Fibroblast of villous mesenchyme (primary cell): ENCODE data around the gene ST6GAL1. TPM values are rescaled to one million over a fixed set of nuclear protein-coding genes. Genes with fewer than 3 reads are reported as not detected.

Source experiments
- DNase-seq: peaks from one replicate; pipeline ENCODE4 v3.0.0-alpha.2; 2010; ENCODE audit warnings: low read depth
- H3K4me3 ChIP-seq: 2 replicates; pipeline ENCODE4 v1.5.1; 2011; ENCODE audit warnings: low read depth, mild to moderate bottlenecking, low read length
- CTCF ChIP-seq: IDR thresholded peaks from 2 replicates; pipeline ENCODE4 v1.5.1; 2012; ENCODE audit warnings: low read depth, mild to moderate bottlenecking, low read length; ENCODE audit not compliant: insufficient read depth
- total RNA-seq: library from RNA; depleted of rRNA; stranded (reverse); fragments of >200 nt; gene quantifications from 2 replicates; pipeline ENCODE4 v1.2.3, GENCODE V29; 2012

ST6GAL1 gene
- total RNA-seq, 1 donor, result 1.3 TPM

DNA sequence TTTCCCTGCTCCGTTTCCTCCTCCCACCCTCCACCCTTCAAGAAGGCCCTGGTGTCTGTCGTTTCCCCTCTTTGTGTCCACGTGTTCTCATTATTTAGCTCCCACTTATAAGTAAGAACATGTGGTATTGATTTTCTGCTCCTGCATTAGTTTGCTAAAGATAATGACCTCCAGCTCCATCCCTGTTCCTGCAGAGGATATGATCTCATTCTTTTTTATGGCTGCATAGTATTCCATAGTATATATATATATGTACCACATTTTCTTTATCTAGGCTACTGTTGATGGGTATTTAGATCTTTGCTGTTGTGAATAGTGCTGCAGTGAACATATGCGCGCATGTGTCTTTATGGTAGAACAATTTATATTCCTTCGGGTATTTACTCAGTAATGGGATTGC is 4.8 kb downstream of the ST6GAL1 start:
- DNase-seq, result no peak
- no peak overlapping the region for H3K4me3 ChIP-seq
- no peak for TF ChIP-seq CTCF

GRCh38 chr3:186937017-186937875 is 6.9 kb downstream of the ST6GAL1 start:
- no peak for TF ChIP-seq CTCF
- no peak overlapping the region for H3K4me3 ChIP-seq
- no peak for DNase-seq

DNA sequence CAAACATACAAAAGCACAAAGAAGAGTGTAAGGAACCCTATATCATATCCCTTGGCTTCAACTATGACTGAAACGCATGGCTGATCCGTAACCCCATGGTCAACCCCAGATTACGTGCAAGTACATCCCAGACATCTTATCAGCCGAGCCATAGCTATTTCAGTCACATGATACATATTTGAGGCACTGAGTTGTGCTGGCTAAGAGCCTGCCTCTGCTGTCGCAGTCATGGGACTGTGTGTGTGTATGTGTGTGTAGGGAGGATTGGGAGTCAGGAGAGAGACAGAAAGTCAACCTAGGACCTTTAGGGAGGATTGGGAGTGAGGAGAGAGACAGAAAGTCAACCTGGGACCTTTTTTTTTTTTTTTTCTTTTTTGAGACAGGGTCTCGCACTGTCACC is 8.4 kb downstream of the ST6GAL1 start:
- TF ChIP-seq CTCF, result no peak
- no peak overlapping the region for H3K4me3 ChIP-seq
- DNase-seq, result peak; percentile 34

DNA sequence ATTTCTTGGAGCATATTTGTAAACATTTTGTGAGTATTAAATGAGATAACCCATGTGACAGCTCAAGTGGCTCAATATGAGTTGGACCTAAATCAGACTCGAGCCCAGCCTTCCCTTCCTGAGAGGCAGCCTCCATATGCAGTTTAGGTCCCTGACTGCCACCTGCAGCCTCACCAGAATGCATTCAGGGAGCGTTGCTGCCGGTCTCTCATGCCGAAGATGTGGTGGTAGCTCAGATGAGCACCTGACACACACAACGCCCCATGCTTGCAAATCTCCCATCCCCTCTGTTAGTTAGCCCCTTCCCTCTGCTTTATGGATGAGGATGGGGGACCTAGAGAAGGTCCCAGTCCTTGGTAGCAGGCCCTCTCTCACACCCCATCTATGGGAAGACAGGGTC is 9.2 kb downstream of the ST6GAL1 start:
- DNase-seq, result no peak
- no peak overlapping the region for H3K4me3 ChIP-seq
- no peak for TF ChIP-seq CTCF

- no peak overlapping the region for H3K4me3 ChIP-seq
- no peak for DNase-seq
- no peak for TF ChIP-seq CTCF
Observed at GRCh38 chr3:186940967-186941366, 10.6 kb downstream of the ST6GAL1 start.

DNA sequence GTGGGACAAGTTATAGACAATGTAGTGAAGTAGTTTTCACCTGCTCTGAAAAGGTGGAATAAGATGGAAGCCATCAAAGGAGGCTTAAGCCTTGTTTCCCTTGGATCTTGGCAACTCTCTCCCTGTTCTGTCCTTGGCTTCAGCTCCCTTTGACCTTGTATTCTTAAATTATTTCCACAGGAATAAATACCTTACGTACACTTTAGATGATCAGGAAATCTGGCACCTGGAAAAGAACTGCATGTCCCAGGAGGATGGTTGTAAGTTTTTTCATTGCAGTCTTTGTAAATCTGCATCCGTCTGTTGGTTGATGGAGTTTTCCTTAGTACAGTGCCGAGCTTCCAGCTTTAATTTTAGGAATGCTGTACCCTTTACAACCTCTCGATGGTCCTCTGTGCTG is 11.8 kb downstream of the ST6GAL1 start:
- H3K4me3 ChIP-seq, result no peak overlapping the region
- no peak for DNase-seq
- no peak for TF ChIP-seq CTCF

- DNase-seq, result no peak
- TF ChIP-seq CTCF, result no peak
- no peak overlapping the region for H3K4me3 ChIP-seq
Observed at GRCh38 chr3:186945255-186945823, 15.0 kb downstream of the ST6GAL1 start.
